Vagina (tissue), 2 donors: ENCODE measurements around the gene SELENOM. TPM values are rescaled to one million over a fixed set of nuclear protein-coding genes. Genes with fewer than 3 reads are reported as not detected.

Experiments used
- DNase-seq, 2 donors: peaks; one replicate each; pipeline ENCODE4 v3.0.0-alpha.2; 2017; ENCODE audit errors: extremely low spot score in 2 of 2
- H3K27ac ChIP-seq: fragments of 200-600 bp; sonication (generic); one replicate; pipeline ENCODE4 v1.5.1; 2019
- H3K27me3 ChIP-seq: fragments of 200-600 bp; sonication (generic); one replicate; pipeline ENCODE4 v1.5.1; 2019
- H3K36me3 ChIP-seq, 2 donors: fragments of 200-600 bp; sonication (generic); one replicate each; pipeline ENCODE4 v1.5.1; 2017 to 2019
- H3K4me1 ChIP-seq: fragments of 200-600 bp; sonication (generic); one replicate; pipeline ENCODE4 v1.5.1; 2019
- H3K4me3 ChIP-seq, 2 donors: fragments of 200-600 bp; sonication (generic); 1 replicate in 1 of 2; 2 replicates in 1 of 2; pipeline ENCODE4 v1.5.1; 2016 to 2019
- H3K9me3 ChIP-seq: fragments of 200-600 bp; sonication (generic); one replicate; pipeline ENCODE4 v1.5.1; 2019
- POLR2A ChIP-seq, 2 donors: fragments of 450-650 bp; IDR thresholded peaks; one replicate each; pipeline ENCODE4 v1.6.1; 2017; ENCODE audit warnings: antibody characterized with exemption in 2 of 2, mild to moderate bottlenecking in 2 of 2, moderate library complexity in 2 of 2
- POLR2AphosphoS5 ChIP-seq, 2 donors: sonication (generic); formaldehyde crosslinking; IDR thresholded peaks; one replicate each; pipeline ENCODE4 v1.9.0; 2017; ENCODE audit warnings: antibody characterized with exemption in 2 of 2, mild to moderate bottlenecking in 2 of 2, low read depth in 1 of 2; ENCODE audit not compliant: insufficient read depth in 1 of 2
- intact Hi-C: fragments of 100-400 bp; cut with DNase I; formaldehyde crosslinking; loops from one replicate; pipeline ENCODE4 v1.15.1; 2023
- total RNA-seq: library from RNA; depleted of rRNA; stranded (reverse); fragments of >200 nt; gene quantifications from one replicate; pipeline ENCODE4 v1.2.3, GENCODE V29; 2016
- TF ChIP-seq, protein P1 (sequence below), 3 experiments: fragments of 450-650 bp in 2 of 3; fragments of 200-600 bp in 1 of 3; sonication (generic) in 1 of 3; IDR thresholded peaks; one replicate each; pipeline ENCODE4 v1.5.1; 2017 to 2019; ENCODE audit warnings: antibody characterized with exemption in 3 of 3, mild to moderate bottlenecking in 2 of 3, moderate library complexity in 2 of 3

SELENOM gene
- total RNA-seq, 1 donor from 2014 or later, result 941 TPM

DNA sequence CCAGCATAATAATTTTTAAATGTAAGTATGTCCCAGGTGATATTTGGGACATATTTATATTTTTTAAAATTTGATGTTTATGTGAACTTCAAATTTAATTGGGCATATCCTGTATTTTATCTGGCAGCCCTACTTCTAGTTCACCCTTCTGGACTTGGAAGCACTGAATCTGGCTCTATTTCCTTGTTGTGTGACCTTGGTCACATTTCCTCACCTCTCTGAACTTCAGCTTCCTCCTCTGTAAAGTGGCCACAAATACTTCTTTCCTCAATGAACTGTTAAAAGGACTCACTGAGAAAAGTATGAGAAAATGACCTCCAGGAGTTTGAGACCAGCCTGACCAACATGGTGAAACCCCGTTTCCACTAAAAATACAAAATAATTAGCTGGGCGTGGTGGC, 44.5 kb upstream of the SELENOM start:
- H3K27ac ChIP-seq, result no peak overlapping the region
- no peak for TF ChIP-seq POLR2AphosphoS5 (IDR thresholded peaks at IDR 0.05; ENCODE audit: insufficient read depth in 1 of 2, low read depth in 1 of 2)
- no peak for TF ChIP-seq POLR2A (IDR thresholded peaks at IDR 0.05)
- TF ChIP-seq, protein P1, sequence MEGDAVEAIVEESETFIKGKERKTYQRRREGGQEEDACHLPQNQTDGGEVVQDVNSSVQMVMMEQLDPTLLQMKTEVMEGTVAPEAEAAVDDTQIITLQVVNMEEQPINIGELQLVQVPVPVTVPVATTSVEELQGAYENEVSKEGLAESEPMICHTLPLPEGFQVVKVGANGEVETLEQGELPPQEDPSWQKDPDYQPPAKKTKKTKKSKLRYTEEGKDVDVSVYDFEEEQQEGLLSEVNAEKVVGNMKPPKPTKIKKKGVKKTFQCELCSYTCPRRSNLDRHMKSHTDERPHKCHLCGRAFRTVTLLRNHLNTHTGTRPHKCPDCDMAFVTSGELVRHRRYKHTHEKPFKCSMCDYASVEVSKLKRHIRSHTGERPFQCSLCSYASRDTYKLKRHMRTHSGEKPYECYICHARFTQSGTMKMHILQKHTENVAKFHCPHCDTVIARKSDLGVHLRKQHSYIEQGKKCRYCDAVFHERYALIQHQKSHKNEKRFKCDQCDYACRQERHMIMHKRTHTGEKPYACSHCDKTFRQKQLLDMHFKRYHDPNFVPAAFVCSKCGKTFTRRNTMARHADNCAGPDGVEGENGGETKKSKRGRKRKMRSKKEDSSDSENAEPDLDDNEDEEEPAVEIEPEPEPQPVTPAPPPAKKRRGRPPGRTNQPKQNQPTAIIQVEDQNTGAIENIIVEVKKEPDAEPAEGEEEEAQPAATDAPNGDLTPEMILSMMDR (IDR thresholded peaks at IDR 0.05), result no peak
- no peaks in the 10 kb centered on the region for H3K27me3 ChIP-seq
- no peaks in the 10 kb centered on the region for H3K36me3 ChIP-seq
- no peak for DNase-seq
- H3K9me3 ChIP-seq, result no peaks in the 10 kb centered on the region
- H3K4me3 ChIP-seq, result no peak overlapping the region
- intact Hi-C loops, result no loop called here
- peaks cover 6% of the 10 kb centered on the region for H3K4me1 ChIP-seq

DNA sequence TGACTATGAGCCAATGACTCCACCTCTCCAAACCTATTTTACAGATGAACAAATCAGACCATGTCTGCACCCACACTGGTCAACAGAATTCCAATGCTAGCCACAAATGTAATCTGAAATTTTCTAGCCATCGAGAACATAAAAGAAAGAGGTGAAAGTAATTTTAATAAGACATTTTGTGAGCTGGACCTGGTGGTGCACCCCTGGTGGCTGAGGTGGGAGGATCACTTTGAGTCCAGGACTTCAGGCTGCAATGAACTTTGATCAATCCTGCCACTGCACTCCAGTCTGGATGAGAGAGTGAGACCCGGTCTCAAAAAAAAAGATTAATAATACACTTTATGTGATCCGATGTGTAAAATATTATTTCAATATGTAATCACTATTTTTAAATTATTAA, 43.2 kb upstream of the SELENOM start:
- no peaks in the 10 kb centered on the region for H3K27me3 ChIP-seq
- no peak for TF ChIP-seq POLR2A (IDR thresholded peaks at IDR 0.05)
- TF ChIP-seq POLR2AphosphoS5 (IDR thresholded peaks at IDR 0.05; ENCODE audit: insufficient read depth in 1 of 2, low read depth in 1 of 2), result no peak
- TF ChIP-seq, protein P1 (IDR thresholded peaks at IDR 0.05), result no peak
- intact Hi-C loops, result no loop called here
- no peak for DNase-seq
- no peaks in the 10 kb centered on the region for H3K9me3 ChIP-seq
- H3K36me3 ChIP-seq, result no peaks in the 10 kb centered on the region
- no peaks in the 10 kb centered on the region for H3K4me1 ChIP-seq
- no peak overlapping the region for H3K4me3 ChIP-seq
- H3K27ac ChIP-seq, result no peak overlapping the region

DNA sequence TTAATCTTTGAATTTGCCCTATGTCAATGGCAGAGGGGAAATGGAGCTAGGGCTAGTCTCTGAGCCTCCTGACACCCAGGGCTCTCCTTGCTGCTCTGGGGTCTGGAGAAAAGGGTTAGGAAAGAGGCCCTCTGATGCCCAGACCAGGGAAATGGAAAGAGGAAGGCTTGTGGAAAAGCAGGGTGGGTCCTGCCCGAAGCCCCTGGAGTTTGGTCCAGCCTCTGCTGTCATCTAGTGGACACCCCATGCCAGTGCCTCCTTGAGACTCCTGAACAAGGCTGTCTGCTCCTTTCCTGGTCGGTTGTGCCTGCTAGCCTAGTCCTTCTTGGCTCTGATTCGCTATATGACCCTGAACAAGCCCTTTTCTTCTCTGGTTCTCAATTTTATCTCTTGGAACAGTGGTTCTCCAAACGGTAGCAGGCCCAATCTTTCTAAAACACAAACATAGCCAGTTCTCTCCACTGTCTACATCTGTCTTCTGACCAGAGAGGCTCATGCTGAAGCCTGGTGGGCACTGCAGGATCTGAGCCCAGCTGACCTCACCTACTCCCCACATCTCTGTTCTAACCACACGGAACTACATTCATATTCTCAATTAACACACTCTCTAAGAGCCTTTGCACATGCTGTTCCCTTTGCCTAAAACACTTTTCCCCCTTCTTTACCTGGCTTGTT, 41.7 kb upstream of the SELENOM start:
- intact Hi-C loops, result no loop called here
- H3K9me3 ChIP-seq, result no peaks in the 10 kb centered on the region
- no peaks in the 10 kb centered on the region for H3K36me3 ChIP-seq
- H3K27me3 ChIP-seq, result no peaks in the 10 kb centered on the region
- no peak overlapping the region for H3K4me3 ChIP-seq
- peak overlapping the region; percentile 11 for H3K27ac ChIP-seq
- H3K4me1 ChIP-seq, result no peaks in the 10 kb centered on the region
- TF ChIP-seq POLR2A (IDR thresholded peaks at IDR 0.05) (no peak), POLR2AphosphoS5 (IDR thresholded peaks at IDR 0.05; ENCODE audit: insufficient read depth in 1 of 2, low read depth in 1 of 2) (no peak)
- TF ChIP-seq, protein P1 (IDR thresholded peaks at IDR 0.05), result peak; percentile 52 to 86 (median 63)
- DNase-seq, result no peak

DNA sequence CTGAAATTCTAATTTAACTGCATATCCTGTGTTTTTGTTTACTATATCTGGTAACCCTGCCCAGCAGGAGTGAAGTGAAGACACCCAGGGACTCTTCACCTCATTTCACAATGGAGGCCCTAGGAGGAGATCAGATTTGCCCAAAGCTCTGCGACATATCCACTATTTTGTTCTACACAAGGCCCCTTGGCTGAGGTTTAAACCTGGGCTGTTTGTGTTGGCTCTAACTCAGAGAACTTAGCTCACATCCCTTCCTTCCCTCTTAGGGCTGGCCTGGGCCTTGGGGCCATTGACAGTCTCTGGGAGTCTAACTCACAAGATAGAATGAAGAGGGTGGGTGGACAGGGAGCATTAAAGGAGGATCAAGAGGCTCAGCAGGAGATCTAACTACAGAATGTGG, 41.1 kb upstream of the SELENOM start:
- no peak for DNase-seq
- no peak for TF ChIP-seq POLR2A (IDR thresholded peaks at IDR 0.05)
- TF ChIP-seq POLR2AphosphoS5 (IDR thresholded peaks at IDR 0.05; ENCODE audit: insufficient read depth in 1 of 2, low read depth in 1 of 2), result no peak
- TF ChIP-seq, protein P1 (IDR thresholded peaks at IDR 0.05), result no peak
- H3K36me3 ChIP-seq, result no peaks in the 10 kb centered on the region
- H3K27ac ChIP-seq, result peak overlapping the region; percentile 11
- no peaks in the 10 kb centered on the region for H3K27me3 ChIP-seq
- no peak overlapping the region for H3K4me3 ChIP-seq
- peaks cover under 1% of the 10 kb centered on the region for H3K4me1 ChIP-seq
- intact Hi-C loops, result no loop called here
- no peaks in the 10 kb centered on the region for H3K9me3 ChIP-seq

DNA sequence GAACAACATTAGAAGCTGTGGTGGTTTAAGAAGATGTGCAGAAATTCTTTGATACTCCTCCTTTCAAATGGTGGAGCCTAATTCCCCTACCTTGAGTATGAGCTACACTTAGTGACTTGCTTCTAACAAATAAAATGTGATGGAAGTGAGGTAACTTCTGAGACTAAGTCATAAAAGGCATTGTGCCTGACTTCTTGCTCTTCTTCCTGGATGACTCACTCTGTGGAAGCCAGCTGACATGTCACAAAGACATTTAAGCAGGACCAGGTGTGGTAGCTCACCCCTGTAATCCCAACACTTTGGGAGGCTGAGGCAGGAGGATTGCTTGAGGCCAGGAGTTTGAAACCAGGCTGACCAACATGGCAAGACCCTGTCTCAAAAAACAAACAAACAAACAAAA, 36.9 kb upstream of the SELENOM start:
- Histone ChIP-seq H3K27ac (no peak overlapping the region), H3K4me1 (peaks cover 23% of the 10 kb centered on the region), H3K36me3 (no peaks in the 10 kb centered on the region), H3K9me3 (no peaks in the 10 kb centered on the region), H3K4me3 (no peak overlapping the region), H3K27me3 (no peaks in the 10 kb centered on the region)
- TF ChIP-seq, protein P1 (IDR thresholded peaks at IDR 0.05), result no peak
- TF ChIP-seq POLR2A (IDR thresholded peaks at IDR 0.05), result no peak
- TF ChIP-seq POLR2AphosphoS5 (IDR thresholded peaks at IDR 0.05; ENCODE audit: insufficient read depth in 1 of 2, low read depth in 1 of 2), result peak in 1 of 2 donors; percentile 41
- DNase-seq, result no peak
- intact Hi-C loops, result no loop called here
